HepG2 (cell line): Measurements from ENCODE around the gene NFATC3. TPM values are rescaled to one million over a fixed set of nuclear protein-coding genes. Genes with fewer than 3 reads are reported as not detected.
A peak's percentile ranks its signal among the peaks of the same experiment; 100 is the strongest.

Experiments used
- ATAD3A ChIP-seq: sonication (generic); formaldehyde crosslinking; IDR thresholded peaks from 2 replicates; pipeline ENCODE4 v1.4.0; 2020; ENCODE audit warnings: missing genetic modification reagents
- ISL2 ChIP-seq: sonication (generic); formaldehyde crosslinking; IDR thresholded peaks from 2 replicates; pipeline ENCODE4 v1.5.0; 2020; ENCODE audit warnings: missing genetic modification reagents
- NKX3-1 ChIP-seq: sonication (generic); formaldehyde crosslinking; IDR thresholded peaks from 2 replicates; pipeline ENCODE4 v1.5.0; 2020; ENCODE audit warnings: missing genetic modification reagents
- TRAFD1 ChIP-seq: sonication (generic); formaldehyde crosslinking; IDR thresholded peaks from 2 replicates; pipeline ENCODE4 v1.5.1; 2020; ENCODE audit warnings: missing genetic modification reagents, mild to moderate bottlenecking, borderline replicate concordance
- ZMAT3 ChIP-seq: sonication (generic); formaldehyde crosslinking; conservative IDR thresholded peaks from 2 replicates; pipeline ENCODE4 v1.7.0; 2021; ENCODE audit warnings: missing genetic modification reagents
- ZNF260 ChIP-seq: sonication (generic); formaldehyde crosslinking; IDR thresholded peaks from 2 replicates; pipeline ENCODE4 v1.4.0; 2020; ENCODE audit warnings: missing genetic modification reagents, low read depth, mild to moderate bottlenecking, borderline replicate concordance
- ZNF33B ChIP-seq: sonication (generic); formaldehyde crosslinking; IDR thresholded peaks from 2 replicates; pipeline ENCODE4 v1.5.1; 2020; ENCODE audit warnings: mild to moderate bottlenecking, missing genetic modification reagents
- ZNF407 ChIP-seq: sonication (generic); formaldehyde crosslinking; IDR thresholded peaks from one replicate; pipeline ENCODE4 v1.5.1; 2020; ENCODE audit warnings: mild to moderate bottlenecking, missing genetic modification reagents; ENCODE audit errors: not compliant biosample characterization
- ZNF543 ChIP-seq: sonication (generic); formaldehyde crosslinking; IDR thresholded peaks from 2 replicates; pipeline ENCODE4 v1.4.0; 2020; ENCODE audit warnings: mild to moderate bottlenecking, missing genetic modification reagents
- polyA plus RNA-seq, 8 experiments: library from polyadenylated mRNA; depleted of rRNA in 3 of 8; stranded (reverse) in 7 of 8; unstranded in 1 of 8; fragments of >200 nt; fragmentation: Illumina TruSeq in 4 of 8; extraction: Trizol in 4 of 8; gene quantifications; 2 replicates each; pipeline versions ENCODE4 v1.2.1 to v1.2.3, GENCODE V29; 2011 to 2016; ENCODE audit warnings: low read depth in 4 of 8, missing spikeins in 1 of 8, mixed read lengths in 1 of 8; ENCODE audit not compliant: insufficient read depth in 1 of 8
- total RNA-seq, 5 experiments: library from RNA; depleted of rRNA; stranded (reverse); fragments of >200 nt; fragmentation: Illumina TruSeq; extraction: Trizol; gene quantifications; 2 replicates each; pipeline ENCODE4 v1.2.3, GENCODE V29; 2016; ENCODE audit warnings: low read depth in 1 of 5
- TF ChIP-seq, protein P1 (sequence below): sonication (generic); formaldehyde crosslinking; IDR thresholded peaks from 2 replicates; pipeline ENCODE4 v1.8.0; 2023; ENCODE audit warnings: mild to moderate bottlenecking, missing genetic modification reagents
- TF ChIP-seq, protein P2 (sequence below): sonication (generic); formaldehyde crosslinking; IDR thresholded peaks from 2 replicates; pipeline ENCODE4 v1.4.0; 2020; ENCODE audit warnings: missing genetic modification reagents

The NFATC3 gene
- total and polyA plus RNA-seq, 2 of the 13 experiments (the other 11 are each of a cell fraction or from before 2014, with no cell fraction given), result 52.6 to 62.7 TPM

DNA sequence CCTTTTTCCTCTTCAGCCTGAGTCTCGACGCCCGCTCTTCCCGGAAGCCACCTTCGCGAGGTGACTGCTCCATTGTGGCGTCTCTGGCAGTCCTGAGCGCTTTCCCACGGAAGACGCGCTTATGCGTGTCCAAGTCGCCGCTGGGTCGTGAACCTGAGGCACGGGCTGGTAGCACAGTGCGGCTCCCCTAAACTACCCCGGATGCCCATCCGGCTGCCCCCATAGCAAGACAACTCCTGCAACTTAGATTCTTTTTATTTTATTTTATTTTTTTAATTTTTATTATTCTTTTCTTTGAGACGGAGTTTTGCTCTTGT lies 152.8 kb downstream of the NFATC3 start (continued):
- TF ChIP-seq NKX3-1 (0 out of 2 replicates have a peak, but pooled peaks have one; percentile 13), ZNF260 (CRISPR knock-in tag) (no peak), ZNF543 (CRISPR knock-in tag) (no peak), ZNF33B (no peak), TRAFD1 (CRISPR knock-in tag) (no peak), ZMAT3 (peak; percentile 34; the same call in 1 of the 2 replicates), ISL2 (CRISPR knock-in tag) (no peak), ATAD3A (CRISPR knock-in tag) (no peak; the same call in 1 of the 2 replicates), ZNF407 (no peak)
- TF ChIP-seq, protein P1, sequence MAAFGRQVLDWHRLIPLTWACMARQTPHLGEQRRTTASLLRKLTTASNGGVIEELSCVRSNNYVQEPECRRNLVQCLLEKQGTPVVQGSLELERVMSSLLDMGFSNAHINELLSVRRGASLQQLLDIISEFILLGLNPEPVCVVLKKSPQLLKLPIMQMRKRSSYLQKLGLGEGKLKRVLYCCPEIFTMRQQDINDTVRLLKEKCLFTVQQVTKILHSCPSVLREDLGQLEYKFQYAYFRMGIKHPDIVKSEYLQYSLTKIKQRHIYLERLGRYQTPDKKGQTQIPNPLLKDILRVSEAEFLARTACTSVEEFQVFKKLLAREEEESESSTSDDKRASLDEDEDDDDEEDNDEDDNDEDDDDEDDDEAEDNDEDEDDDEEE (CRISPR knock-in tag), result no peak
- TF ChIP-seq, protein P2, sequence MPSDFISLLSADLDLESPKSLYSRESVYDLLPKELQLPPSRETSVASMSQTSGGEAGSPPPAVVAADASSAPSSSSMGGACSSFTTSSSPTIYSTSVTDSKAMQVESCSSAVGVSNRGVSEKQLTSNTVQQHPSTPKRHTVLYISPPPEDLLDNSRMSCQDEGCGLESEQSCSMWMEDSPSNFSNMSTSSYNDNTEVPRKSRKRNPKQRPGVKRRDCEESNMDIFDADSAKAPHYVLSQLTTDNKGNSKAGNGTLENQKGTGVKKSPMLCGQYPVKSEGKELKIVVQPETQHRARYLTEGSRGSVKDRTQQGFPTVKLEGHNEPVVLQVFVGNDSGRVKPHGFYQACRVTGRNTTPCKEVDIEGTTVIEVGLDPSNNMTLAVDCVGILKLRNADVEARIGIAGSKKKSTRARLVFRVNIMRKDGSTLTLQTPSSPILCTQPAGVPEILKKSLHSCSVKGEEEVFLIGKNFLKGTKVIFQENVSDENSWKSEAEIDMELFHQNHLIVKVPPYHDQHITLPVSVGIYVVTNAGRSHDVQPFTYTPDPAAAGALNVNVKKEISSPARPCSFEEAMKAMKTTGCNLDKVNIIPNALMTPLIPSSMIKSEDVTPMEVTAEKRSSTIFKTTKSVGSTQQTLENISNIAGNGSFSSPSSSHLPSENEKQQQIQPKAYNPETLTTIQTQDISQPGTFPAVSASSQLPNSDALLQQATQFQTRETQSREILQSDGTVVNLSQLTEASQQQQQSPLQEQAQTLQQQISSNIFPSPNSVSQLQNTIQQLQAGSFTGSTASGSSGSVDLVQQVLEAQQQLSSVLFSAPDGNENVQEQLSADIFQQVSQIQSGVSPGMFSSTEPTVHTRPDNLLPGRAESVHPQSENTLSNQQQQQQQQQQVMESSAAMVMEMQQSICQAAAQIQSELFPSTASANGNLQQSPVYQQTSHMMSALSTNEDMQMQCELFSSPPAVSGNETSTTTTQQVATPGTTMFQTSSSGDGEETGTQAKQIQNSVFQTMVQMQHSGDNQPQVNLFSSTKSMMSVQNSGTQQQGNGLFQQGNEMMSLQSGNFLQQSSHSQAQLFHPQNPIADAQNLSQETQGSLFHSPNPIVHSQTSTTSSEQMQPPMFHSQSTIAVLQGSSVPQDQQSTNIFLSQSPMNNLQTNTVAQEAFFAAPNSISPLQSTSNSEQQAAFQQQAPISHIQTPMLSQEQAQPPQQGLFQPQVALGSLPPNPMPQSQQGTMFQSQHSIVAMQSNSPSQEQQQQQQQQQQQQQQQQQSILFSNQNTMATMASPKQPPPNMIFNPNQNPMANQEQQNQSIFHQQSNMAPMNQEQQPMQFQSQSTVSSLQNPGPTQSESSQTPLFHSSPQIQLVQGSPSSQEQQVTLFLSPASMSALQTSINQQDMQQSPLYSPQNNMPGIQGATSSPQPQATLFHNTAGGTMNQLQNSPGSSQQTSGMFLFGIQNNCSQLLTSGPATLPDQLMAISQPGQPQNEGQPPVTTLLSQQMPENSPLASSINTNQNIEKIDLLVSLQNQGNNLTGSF (CRISPR knock-in tag), result 0 out of 2 replicates have a peak, but pooled peaks have one; percentile 30
